Activated CD4-positive, alpha-beta T cell treated with anti-CD3 and anti-CD28 coated beads for 48 hours (primary cell): ENCODE measurements around the gene ATP1A1.
A peak's percentile ranks its signal among the peaks of the same experiment; 100 is the strongest.

ENCODE experiments used
- DNase-seq: peaks from one replicate; pipeline ENCODE4 v3.0.0-alpha.2; 2020

ATP1A1 gene

GRCh38 chr1:116345843-116346242 lies 27.2 kb upstream of the ATP1A1 start:
- DNase-seq, result no peak

DNA sequence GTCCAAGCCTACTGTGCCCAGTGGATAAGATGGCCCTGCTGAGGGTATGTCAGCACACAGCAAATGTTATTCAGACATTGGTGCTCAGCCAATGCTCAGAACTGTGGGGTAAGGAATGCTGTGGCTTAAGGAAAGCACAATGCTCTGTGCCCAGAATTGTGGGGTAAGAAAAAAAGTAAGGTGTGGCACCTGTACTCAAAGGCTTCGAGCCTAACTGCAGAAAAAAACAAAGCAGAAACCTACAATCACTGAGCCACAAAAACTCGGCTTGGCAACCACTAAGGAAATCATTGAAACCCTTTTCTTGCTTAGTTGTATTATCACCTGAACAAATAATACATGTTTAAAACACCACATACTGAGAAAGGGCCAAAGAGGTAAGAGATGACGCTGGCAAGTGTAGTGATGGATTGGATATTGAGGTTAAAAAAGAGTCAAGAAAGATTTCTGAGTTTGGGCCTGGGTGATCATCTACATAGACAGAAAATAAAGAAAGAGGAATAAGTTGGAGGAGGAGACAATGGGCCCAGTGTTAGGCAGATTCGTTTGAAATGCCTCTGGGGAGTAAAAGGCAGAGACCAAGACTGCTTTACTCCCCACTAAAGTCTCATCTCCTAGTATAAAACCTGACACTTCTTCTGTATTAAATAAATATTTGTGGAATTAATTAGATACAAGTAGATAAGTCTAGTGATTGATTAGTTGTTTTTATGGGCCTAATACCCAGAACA lies 25.9 kb upstream of the ATP1A1 start:
- no peak for DNase-seq

- no peak for DNase-seq
Measured at GRCh38 chr1:116347696-116348095, 25.3 kb upstream of the ATP1A1 start.

DNA sequence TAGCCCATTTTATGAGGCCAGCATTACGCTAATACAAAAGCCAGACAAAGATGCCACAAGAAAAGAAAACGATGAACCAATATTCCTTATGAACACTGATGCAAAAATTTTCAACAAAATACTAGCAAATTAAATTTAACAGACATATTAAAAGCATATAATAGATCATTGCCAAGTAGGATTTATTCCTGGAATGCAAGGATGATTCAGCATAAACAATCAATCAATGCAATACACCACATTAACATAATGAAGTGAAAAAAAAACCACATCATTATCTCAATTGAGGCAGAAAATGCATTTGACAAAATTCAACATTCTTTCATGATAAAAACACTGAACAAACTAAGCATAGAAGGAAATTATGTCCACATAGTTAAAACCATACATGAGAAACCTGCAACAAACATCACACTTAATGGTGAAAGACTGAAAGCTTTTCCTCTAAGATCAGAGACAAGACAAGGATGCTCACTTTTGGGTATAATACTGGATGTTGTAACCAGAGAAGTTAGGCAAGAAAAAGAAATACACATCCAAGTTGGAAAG lies 22.9 kb upstream of the ATP1A1 start:
- DNase-seq, result no peak

DNA sequence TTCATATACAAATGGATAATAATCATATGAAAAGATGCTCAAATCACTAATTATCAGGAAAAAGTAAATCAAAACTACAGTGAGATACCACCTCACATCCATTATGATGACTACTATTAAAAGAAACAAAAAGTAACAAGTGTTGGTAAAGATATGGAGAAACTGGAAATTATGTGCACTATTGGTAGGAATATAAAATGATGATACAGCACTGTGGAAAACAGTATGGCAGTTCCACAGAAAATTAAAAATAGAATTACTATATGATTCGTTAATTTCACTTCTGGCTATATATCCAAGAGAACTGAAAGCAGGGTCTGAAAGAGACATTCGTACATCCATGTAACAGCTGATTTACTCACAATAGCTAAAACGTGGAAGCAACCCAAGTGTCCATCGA lies 21.1 kb upstream of the ATP1A1 start:
- no peak for DNase-seq

GRCh38 chr1:116352349-116352813 lies 20.7 kb upstream of the ATP1A1 start:
- peak; percentile 33 for DNase-seq

DNA sequence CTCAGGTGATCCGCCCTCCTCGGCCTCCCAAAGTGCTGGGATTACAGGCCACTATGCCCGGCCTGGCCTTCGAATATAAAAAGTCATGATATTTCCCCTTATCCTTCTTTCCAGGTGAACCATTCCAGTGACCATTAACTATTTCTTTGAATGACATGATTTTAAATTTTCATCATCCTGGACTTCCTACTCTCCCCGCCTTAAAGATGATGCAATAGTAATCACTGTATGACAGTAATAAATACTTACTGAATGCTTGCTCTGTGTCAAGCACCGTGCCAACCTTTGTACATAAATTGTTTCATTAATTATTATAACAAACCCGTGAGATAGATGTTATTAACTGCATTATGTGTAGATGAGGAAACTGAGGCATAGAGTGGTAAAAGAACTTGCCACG lies 19.9 kb upstream of the ATP1A1 start:
- DNase-seq, result no peak

DNA sequence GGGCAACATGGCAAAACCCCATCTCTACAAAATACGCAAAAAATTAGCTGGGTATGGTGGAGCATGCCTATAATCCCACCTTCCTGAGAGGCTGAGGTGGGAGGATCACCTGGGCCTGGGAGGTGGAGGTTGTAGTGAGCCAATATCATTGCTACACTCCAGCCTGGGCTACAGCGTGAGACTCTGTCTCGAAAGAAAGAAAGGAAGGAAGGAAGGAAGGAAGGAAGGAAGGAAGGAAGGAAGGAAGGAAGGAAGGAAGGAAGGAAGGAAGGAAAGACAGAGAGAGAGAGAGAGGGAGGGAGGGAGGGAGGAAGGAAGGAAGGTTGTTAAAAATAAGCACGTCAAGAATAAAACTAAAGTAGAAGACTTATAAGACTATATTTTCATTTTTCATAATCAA lies 17.0 kb upstream of the ATP1A1 start:
- DNase-seq, result no peak

GRCh38 chr1:116356673-116357072 lies 16.4 kb upstream of the ATP1A1 start:
- DNase-seq, result no peak

GRCh38 chr1:116357487-116357886 lies 15.6 kb upstream of the ATP1A1 start:
- no peak for DNase-seq

- DNase-seq, result no peak
Measured at GRCh38 chr1:116359060-116359830, 13.8 kb upstream of the ATP1A1 start.

DNA sequence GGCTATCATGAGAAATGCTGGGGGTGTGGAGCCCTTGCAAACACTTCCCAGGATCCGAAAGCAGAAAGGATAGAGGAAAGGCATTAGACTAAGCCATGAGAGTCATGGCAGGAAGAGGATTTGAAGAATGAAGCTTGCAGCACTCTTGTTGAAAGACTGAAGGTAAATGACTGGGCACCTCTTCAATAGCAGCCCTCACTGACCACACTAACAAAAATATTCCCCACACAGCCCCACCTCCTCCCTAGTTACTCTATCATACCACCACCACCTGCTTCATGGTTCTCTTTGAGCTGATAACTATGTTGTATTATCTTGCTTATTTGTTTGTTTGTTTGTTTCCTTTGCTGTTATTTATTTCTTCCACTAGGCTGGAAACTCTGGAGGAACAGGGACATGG lies 13.2 kb upstream of the ATP1A1 start:
- no peak for DNase-seq

GRCh38 chr1:116360429-116361173 lies 12.4 kb upstream of the ATP1A1 start:
- no peak for DNase-seq

GRCh38 chr1:116361648-116362047 lies 11.4 kb upstream of the ATP1A1 start:
- DNase-seq, result no peak

GRCh38 chr1:116362050-116362449 lies 11.0 kb upstream of the ATP1A1 start:
- DNase-seq, result no peak

DNA sequence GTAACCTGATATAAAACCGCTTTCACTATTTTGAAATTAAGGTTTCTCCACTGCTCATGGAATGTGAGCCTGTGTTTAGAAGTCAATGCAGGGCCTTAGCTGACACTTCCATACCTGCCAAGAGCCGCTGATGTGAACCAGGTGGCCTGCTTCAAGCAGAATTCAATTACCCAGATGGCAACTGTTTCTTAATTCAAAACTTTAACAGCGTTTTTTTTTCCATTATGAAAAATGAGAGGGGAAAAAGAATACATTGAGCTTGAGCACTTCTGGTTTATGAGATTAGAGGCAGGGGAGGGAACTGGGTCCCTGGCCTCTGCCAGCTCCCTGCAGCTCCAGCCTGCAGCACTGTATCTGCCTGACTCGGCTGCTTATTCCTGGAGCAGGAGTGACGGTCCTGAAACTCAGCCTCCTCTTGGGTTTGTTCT lies 7.7 kb upstream of the ATP1A1 start:
- no peak for DNase-seq

DNA sequence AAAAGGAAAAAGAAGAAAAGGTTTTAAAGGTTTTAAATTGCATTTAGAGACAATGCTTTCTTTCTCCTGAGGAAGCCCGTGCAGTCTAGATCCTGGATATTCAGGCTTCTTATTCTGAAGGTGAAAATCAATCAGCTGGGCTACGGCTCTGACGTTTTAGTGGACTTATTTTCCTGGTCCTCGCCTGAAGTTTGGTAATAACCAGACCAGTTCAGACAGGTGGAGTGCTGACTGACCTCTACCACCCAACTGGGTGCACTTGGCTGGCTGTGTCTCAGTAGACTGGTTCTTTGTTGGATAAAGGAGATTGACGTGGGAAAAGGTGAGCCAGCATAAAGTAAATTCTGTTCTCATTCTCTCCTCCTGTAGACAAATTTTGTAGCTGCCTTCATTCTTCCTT lies 7.2 kb upstream of the ATP1A1 start:
- no peak for DNase-seq

DNA sequence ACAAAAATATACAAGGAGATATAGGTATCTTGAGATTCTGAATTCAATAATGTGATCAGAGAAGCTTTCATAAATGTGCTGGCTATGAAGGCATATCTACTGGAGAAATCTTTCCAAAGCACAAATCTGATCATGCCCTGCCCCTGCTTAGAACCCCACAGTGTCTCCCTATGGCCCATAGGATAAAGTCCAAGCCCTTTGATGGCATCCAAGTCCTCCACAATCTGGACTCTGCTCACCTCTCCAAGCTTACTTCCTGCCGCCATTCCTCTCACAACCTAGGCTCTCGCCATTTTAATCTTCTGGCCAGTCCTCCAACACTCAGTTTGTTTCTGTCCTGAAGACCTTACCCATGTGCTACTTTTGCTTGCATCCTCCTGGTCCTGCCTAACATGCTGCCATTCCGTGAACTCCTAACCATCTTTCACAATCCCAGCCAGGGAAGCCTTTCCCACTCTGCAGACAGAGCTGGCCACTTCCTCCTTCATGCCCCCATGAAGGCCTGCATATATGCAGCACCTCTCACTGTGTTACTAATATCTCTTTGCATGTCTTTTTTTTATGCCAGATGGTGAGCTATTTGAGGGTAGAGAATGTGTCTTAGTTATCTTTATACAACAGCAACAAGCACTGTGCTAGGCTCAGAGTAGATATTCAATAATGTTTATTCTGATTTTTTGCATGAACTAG lies 5.6 kb upstream of the ATP1A1 start:
- DNase-seq, result no peak

- DNase-seq, result no peak
Measured at GRCh38 chr1:116368241-116368640, 4.8 kb upstream of the ATP1A1 start.

DNA sequence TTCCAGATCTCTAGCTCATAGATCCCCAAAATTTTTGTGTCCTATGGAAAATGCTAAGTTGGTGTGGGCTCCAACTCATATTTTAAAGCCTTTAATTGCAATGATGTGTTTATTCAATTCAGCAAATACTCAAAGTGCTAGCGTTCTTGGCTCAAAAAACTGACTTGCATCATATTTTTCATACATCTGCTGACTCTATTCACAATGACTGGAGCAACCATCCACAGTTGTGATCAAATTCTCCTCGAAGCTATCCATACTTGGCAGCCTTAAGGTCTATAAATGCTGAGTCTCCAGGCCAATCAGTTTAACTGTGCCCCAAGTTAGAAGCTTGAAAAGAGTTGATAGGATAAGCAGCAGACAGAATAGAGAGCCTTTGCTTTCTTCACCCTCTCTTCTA lies 2.9 kb upstream of the ATP1A1 start:
- DNase-seq, result no peak

DNA sequence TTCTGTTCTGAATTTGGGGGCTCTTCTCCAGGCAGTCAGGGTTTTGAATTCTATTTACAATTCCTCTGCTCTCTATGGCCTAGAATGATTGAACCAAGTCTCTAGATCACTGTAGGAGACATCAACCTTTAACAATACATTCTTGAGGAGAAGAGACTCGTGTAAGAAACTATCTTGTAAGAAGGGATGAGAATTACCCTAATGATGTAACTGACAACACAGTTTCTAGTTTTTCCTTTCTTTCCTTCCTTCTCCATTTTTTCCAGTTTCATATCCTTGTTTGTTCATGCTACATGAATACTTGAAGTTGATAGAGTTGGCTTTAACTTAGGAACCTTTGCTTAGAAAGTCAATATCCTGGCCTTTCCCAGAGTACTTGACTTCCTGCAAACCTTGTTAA lies 1.3 kb upstream of the ATP1A1 start:
- DNase-seq, result no peak

- DNase-seq, result no peak
Measured at GRCh38 chr1:116372191-116372590, 853 bp upstream of the ATP1A1 start.
